CD14-positive monocyte (primary cell): ENCODE data around the gene GRIN3B. TPM values are rescaled to one million over a fixed set of nuclear protein-coding genes. Genes with fewer than 3 reads are reported as not detected.

ENCODE experiments used
- DNase-seq, 3 donors: peaks; one replicate each; pipeline ENCODE4 v3.0.0-alpha.2; 2011 to 2022
- H2AFZ ChIP-seq: 2 replicates; pipeline ENCODE4 v1.6.0; 2012; ENCODE audit warnings: mild to moderate bottlenecking, low read depth, low read length, inconsistent platforms; ENCODE audit not compliant: insufficient read depth, poor library complexity, severe bottlenecking
- H3K27ac ChIP-seq, 2 donors: 1 replicate in 1 of 2; 2 replicates in 1 of 2; pipeline ENCODE4 v1.5.1; 2012 to 2013; ENCODE audit warnings: low read length in 2 of 2, control low read depth in 1 of 2, inconsistent platforms in 1 of 2, low read depth in 1 of 2, mild to moderate bottlenecking in 1 of 2
- H3K27me3 ChIP-seq, 2 donors: one replicate each; pipeline versions ENCODE4 v1.6.0 to v1.6.1; 2011 to 2013; ENCODE audit warnings: low read length in 2 of 2; ENCODE audit not compliant: control insufficient read depth in 2 of 2, insufficient read depth in 2 of 2
- H3K36me3 ChIP-seq, 2 donors: replicated peaks in 1 of 2; 1 replicate in 1 of 2; 2 replicates in 1 of 2; pipeline versions ENCODE4 v1.5.1 to v1.6.1; 2012 to 2013; ENCODE audit warnings: low read length in 2 of 2, control low read depth in 1 of 2, inconsistent platforms in 1 of 2, mild to moderate bottlenecking in 1 of 2; ENCODE audit not compliant: insufficient read depth in 2 of 2, control insufficient read depth in 1 of 2
- H3K4me1 ChIP-seq, 2 donors: 1 replicate in 1 of 2; 2 replicates in 1 of 2; pipeline versions ENCODE4 v1.5.1 to v1.6.1; 2012 to 2013; ENCODE audit warnings: low read length in 2 of 2, control low read depth in 1 of 2, inconsistent platforms in 1 of 2, mild to moderate bottlenecking in 1 of 2, moderate library complexity in 1 of 2; ENCODE audit not compliant: insufficient read depth in 2 of 2, control insufficient read depth in 1 of 2
- H3K4me2 ChIP-seq: replicated peaks from 2 replicates; pipeline ENCODE3; 2012; ENCODE audit warnings: low read length, moderate library complexity, mild to moderate bottlenecking; ENCODE audit not compliant: poor library complexity, severe bottlenecking; ENCODE audit errors: extremely low read depth
- H3K4me3 ChIP-seq, 3 experiments: fragments of 200-600 bp in 1 of 3; sonication (generic) in 1 of 3; replicated peaks in 1 of 3; 1 replicate in 2 of 3; 2 replicates in 1 of 3; pipeline ENCODE4 v1.5.1; 2011 to 2013; ENCODE audit warnings: low read length in 3 of 3, mild to moderate bottlenecking in 3 of 3, control low read depth in 2 of 3, low read depth in 2 of 3, inconsistent platforms in 1 of 3, moderate library complexity in 1 of 3
- H3K79me2 ChIP-seq: 2 replicates; pipeline ENCODE4 v1.6.0; 2012; ENCODE audit warnings: mild to moderate bottlenecking, control low read depth, inconsistent platforms, low read length, moderate library complexity; ENCODE audit not compliant: insufficient read depth
- H3K9ac ChIP-seq: 2 replicates; pipeline ENCODE4 v1.6.0; 2017; ENCODE audit warnings: low read length, mild to moderate bottlenecking; ENCODE audit not compliant: insufficient read depth, poor library complexity, severe bottlenecking
- H3K9me3 ChIP-seq, 2 donors: replicated peaks in 1 of 2; 1 replicate in 1 of 2; 2 replicates in 1 of 2; pipeline versions ENCODE4 v1.5.1 to v1.6.1; 2012 to 2013; ENCODE audit warnings: low read length in 2 of 2, control low read depth in 1 of 2; ENCODE audit not compliant: control insufficient read depth in 1 of 2, insufficient read depth in 1 of 2
- H4K20me1 ChIP-seq: 2 replicates; pipeline ENCODE4 v1.6.0; 2012; ENCODE audit warnings: mild to moderate bottlenecking, low read length, control low read depth, moderate library complexity; ENCODE audit not compliant: insufficient read depth
- H3K27ac Mint-ChIP-seq, 7 donors: one replicate each; pipeline ENCODE4 v1.8.0; 2020; ENCODE audit warnings: mild to moderate bottlenecking in 7 of 7, mixed read lengths in 7 of 7, moderate library complexity in 6 of 7, inconsistent platforms in 2 of 7
- H3K27me3 Mint-ChIP-seq, 3 donors: one replicate each; pipeline ENCODE4 v1.8.0; 2021 to 2022; ENCODE audit warnings: low read depth in 3 of 3, mild to moderate bottlenecking in 3 of 3, mixed read lengths in 3 of 3, moderate library complexity in 3 of 3, inconsistent platforms in 1 of 3
- H3K36me3 Mint-ChIP-seq, 2 donors: one replicate each; pipeline ENCODE4 v1.8.0; 2020; ENCODE audit warnings: mixed read lengths in 2 of 2, inconsistent platforms in 1 of 2, mild to moderate bottlenecking in 1 of 2
- H3K4me1 Mint-ChIP-seq: one replicate; pipeline ENCODE4 v1.8.0; 2020; ENCODE audit warnings: mild to moderate bottlenecking, mixed read lengths
- H3K4me3 Mint-ChIP-seq, 2 donors: one replicate each; pipeline ENCODE4 v1.8.0; 2020; ENCODE audit warnings: mild to moderate bottlenecking in 2 of 2, mixed read lengths in 2 of 2, moderate library complexity in 1 of 2
- H3K9me3 Mint-ChIP-seq, 7 donors: one replicate each; pipeline ENCODE4 v1.8.0; 2020 to 2022; ENCODE audit warnings: mixed read lengths in 7 of 7, mild to moderate bottlenecking in 6 of 7, moderate library complexity in 6 of 7, inconsistent platforms in 2 of 7
- CTCF ChIP-seq: fragments of 200-600 bp; IDR thresholded peaks from one replicate; pipeline ENCODE4 v1.8.0; 2022; ENCODE audit warnings: antibody characterized with exemption, mild to moderate bottlenecking
- WGBS: methylation state at CpG from one replicate; pipeline ENCODE4 v1.1.5; 2013; ENCODE audit warnings: missing lambda C conversion rate; ENCODE audit not compliant: insufficient coverage; 5-methylcytosine and 5-hydroxymethylcytosine counted together
- intact Hi-C, 2 donors: fragments of 100-400 bp; cut with micrococcal nuclease; formaldehyde crosslinking; loops; one replicate each; pipeline versions ENCODE4 v1.15.0 to v1.15.1; 2023
- polyA plus RNA-seq, 3 donors: library from polyadenylated mRNA; depleted of rRNA in 1 of 3; unstranded in 2 of 3; stranded (reverse) in 1 of 3; fragments of 300-500 nt in 2 of 3; fragments of >200 nt in 1 of 3; fragmentation: Illumina TruSeq in 2 of 3; gene quantifications; 1 replicate in 2 of 3; 2 replicates in 1 of 3; pipeline ENCODE4 v1.2.3, GENCODE V29; 2012 to 2021

GRIN3B gene
- polyA plus RNA-seq, 3 donors: 0.13 to 0.27 TPM; not detected in 1

- H3K4me3 Mint-ChIP-seq: no peak overlapping the region
- intact Hi-C loops: no loop called here
Measured at GRCh38 chr19:973726-974563, 26.3 kb upstream of the GRIN3B start.

More at GRCh38 chr19:973726-974563, 26.3 kb upstream of the GRIN3B start:
- WGBS: 93% methylated on average over 20 of the region's 29 CpGs
- no peak for DNase-seq
- Histone ChIP-seq H3K4me3 (no peak overlapping the region), H3K9me3 (peaks cover 7 to 17% of the 10 kb centered on the region in 2 donors), H3K36me3 (peaks cover 47 to 49% of the 10 kb centered on the region in 2 donors), H3K4me1 (no peaks in the 10 kb centered on the region), H3K9ac (no peak overlapping the region), H3K4me2 (no peak overlapping the region), H3K27me3 (no peaks in the 10 kb centered on the region), H3K79me2 (no peaks in the 10 kb centered on the region), H4K20me1 (peaks cover 65% of the 10 kb centered on the region), H2AFZ (no peak overlapping the region), H3K27ac (no peak overlapping the region)
- peaks cover 24 to 50% of the 10 kb centered on the region in 2 donors for H3K36me3 Mint-ChIP-seq
- TF ChIP-seq CTCF: no peak
- no peaks in the 10 kb centered on the region for H3K4me1 Mint-ChIP-seq
- peaks cover 6 to 21% (median 13%) of the 10 kb centered on the region in 7 donors for H3K9me3 Mint-ChIP-seq
- H3K27me3 Mint-ChIP-seq: no peaks in the 10 kb centered on the region
- H3K27ac Mint-ChIP-seq: no peak overlapping the region
